ENCODE results near the gene MAPRE3. TPM values are rescaled to one million over a fixed set of nuclear protein-coding genes. Genes with fewer than 3 reads are reported as not detected.

Gene MAPRE3
- total RNA-seq, 1 experiment from 2014 or later: 11.6 TPM

- H3K9me3 ChIP-seq (ENCODE audit: control insufficient read depth, insufficient read depth, low read depth, low read length): no peaks in the 10 kb centered on the region
- TF ChIP-seq REST (IDR thresholded peaks at IDR 0.05; ENCODE audit: insufficient read depth in 1 of 2, low read depth in 2 of 2, low read length in 1 of 2) (no peak), SIN3A (IDR thresholded peaks at IDR 0.05; ENCODE audit: borderline replicate concordance, insufficient read depth, low read depth, low read length) (no peak)
- no peak overlapping the region for H3K27ac ChIP-seq (ENCODE audit: low read length)
- no peaks in the 10 kb centered on the region for H3K27me3 ChIP-seq (ENCODE audit: control insufficient read depth, insufficient read depth, low read length)
- no TSS peak for BruUV-seq (replicated peaks)
- H3K4me1 ChIP-seq (ENCODE audit: control insufficient read depth, insufficient read depth, low read length): no peaks in the 10 kb centered on the region
- H3K4me3 ChIP-seq (ENCODE audit: low read depth in 2 of 2, low read length in 2 of 2): no peak overlapping the region
- no peak for DNase-seq (ENCODE audit: low read depth, low spot score)
- no peaks in the 10 kb centered on the region for H3K36me3 ChIP-seq (ENCODE audit: control insufficient read depth, insufficient read depth, low read length)
- ChIA-PET POLR2A (no interaction called here), CTCF (interaction anchor here (0.5 kb wide), 1 partner anchor 18 kb away, joined by 8 read pairs; no protein-coding TSS in a partner anchor)
- ATAC-seq: no peak
- intact Hi-C loops (cut with micrococcal nuclease; ENCODE audit: unreplicated experiment) (no loop called here), in situ Hi-C loops (cut with HindIII; ENCODE audit: low pct_unique_long_range_greater_than_20kb, low sequenced_read_pairs) (no loop called here)
These were observed 27.9 kb downstream of the MAPRE3 start for GRCh38 chr2:26998323-26998722.

GRCh38 chr2:27000228-27000627, 29.8 kb downstream of the MAPRE3 start:
- Histone ChIP-seq H3K4me3 (ENCODE audit: low read depth in 2 of 2, low read length in 2 of 2) (no peak overlapping the region), H3K4me1 (ENCODE audit: control insufficient read depth, insufficient read depth, low read length) (no peaks in the 10 kb centered on the region; the same call in 1 of the 2 replicates), H3K9me3 (ENCODE audit: control insufficient read depth, insufficient read depth, low read depth, low read length) (no peaks in the 10 kb centered on the region), H3K27ac (ENCODE audit: low read length) (no peak overlapping the region), H3K27me3 (ENCODE audit: control insufficient read depth, insufficient read depth, low read length) (no peaks in the 10 kb centered on the region), H3K36me3 (ENCODE audit: control insufficient read depth, insufficient read depth, low read length) (no peaks in the 10 kb centered on the region)
- ATAC-seq (no peak), DNase-seq (ENCODE audit: low read depth, low spot score) (no peak)
- TF ChIP-seq CTCF (IDR thresholded peaks at IDR 0.05) (no peak), REST (IDR thresholded peaks at IDR 0.05; ENCODE audit: insufficient read depth in 1 of 2, low read depth in 2 of 2, low read length in 1 of 2) (no peak), TCF7L2 (IDR thresholded peaks at IDR 0.05; ENCODE audit: low read depth, low read length) (no peak), SIN3A (IDR thresholded peaks at IDR 0.05; ENCODE audit: borderline replicate concordance, insufficient read depth, low read depth, low read length) (no peak), POLR2AphosphoS5 (IDR thresholded peaks at IDR 0.05; ENCODE audit: low read depth, low read length) (no peak)
- CTCF ChIA-PET: no interaction called here
- in situ Hi-C loops (cut with HindIII; ENCODE audit: low pct_unique_long_range_greater_than_20kb, low sequenced_read_pairs): no loop called here
- BruUV-seq (replicated peaks): no TSS peak
- POLR2A ChIA-PET: no interaction called here
- intact Hi-C loops (cut with micrococcal nuclease; ENCODE audit: unreplicated experiment): no loop called here
